ENCODE results near the gene EXOC4. TPM values are rescaled to one million over a fixed set of nuclear protein-coding genes. Genes with fewer than 3 reads are reported as not detected.

The EXOC4 gene
- total and polyA plus RNA-seq, 7 experiments from 2014 or later, result 44.1 to 106 (median 74.2) TPM

GRCh38 chr7:134081695-134082094 lies 828.8 kb downstream of the EXOC4 start:
- H3K27me3 ChIP-seq (ENCODE audit: control insufficient read depth in 2 of 2, insufficient read depth in 2 of 2, low read length in 2 of 2), result no peaks in the 10 kb centered on the region
- no peaks in the 10 kb centered on the region for H3K9me3 ChIP-seq (ENCODE audit: control insufficient read depth in 2 of 3, low read length in 3 of 3)
- Mint-ChIP-seq H3K9me3 (peaks cover 0 to 20% (median 4%) of the 10 kb centered on the region in 11 donors), H3K27me3 (no peaks in the 10 kb centered on the region), H3K36me3 (peaks cover 0 to 12% (median 3%) of the 10 kb centered on the region in 5 donors), H3K27ac (no peak overlapping the region), H3K4me1 (peaks cover 0 to 3% (median 0%) of the 10 kb centered on the region in 7 donors), H3K4me3 (no peak overlapping the region)
- DNase-seq (no peak), ATAC-seq (no peak)
- intact Hi-C loops (cut with micrococcal nuclease), result loop anchor here in 1 of 2 donors (5.0 kb wide), 1 partner anchor 1714 kb away; no protein-coding TSS in a partner anchor
- POLR2A ChIA-PET, result no interaction called here
- H3K4me3 ChIP-seq (ENCODE audit: low read length), result no peak overlapping the region
- CTCF ChIA-PET, result no interaction called here
- no peak overlapping the region for H3K27ac ChIP-seq (ENCODE audit: low read depth, low read length)
- H3K4me1 ChIP-seq (ENCODE audit: control insufficient read depth in 2 of 2, insufficient read depth in 2 of 2, low read length in 2 of 2), result no peaks in the 10 kb centered on the region
- no peaks in the 10 kb centered on the region for H3K36me3 ChIP-seq (ENCODE audit: control insufficient read depth in 2 of 3, insufficient read depth in 3 of 3, low read length in 3 of 3)

- H3K27ac Mint-ChIP-seq, result no peak overlapping the region
- H3K27me3 Mint-ChIP-seq, result peaks cover 0 to under 1% (median 0%) of the 10 kb centered on the region in 5 donors
- Histone ChIP-seq H3K27ac (ENCODE audit: low read depth, low read length) (no peak overlapping the region), H3K36me3 (ENCODE audit: control insufficient read depth in 2 of 3, insufficient read depth in 3 of 3, low read length in 3 of 3) (no peaks in the 10 kb centered on the region), H3K4me3 (ENCODE audit: low read length) (no peak overlapping the region), H3K27me3 (ENCODE audit: control insufficient read depth in 2 of 2, insufficient read depth in 2 of 2, low read length in 2 of 2) (no peaks in the 10 kb centered on the region), H3K9me3 (ENCODE audit: control insufficient read depth in 2 of 3, low read length in 3 of 3) (peaks cover 0 to 12% (median 0%) of the 10 kb centered on the region in 3 experiments), H3K4me1 (ENCODE audit: control insufficient read depth in 2 of 2, insufficient read depth in 2 of 2, low read length in 2 of 2) (no peaks in the 10 kb centered on the region)
- H3K4me1 Mint-ChIP-seq, result peaks cover 0 to 3% (median 0%) of the 10 kb centered on the region in 7 donors
- H3K9me3 Mint-ChIP-seq, result peaks cover 7 to 39% (median 15%) of the 10 kb centered on the region in 11 donors
- H3K36me3 Mint-ChIP-seq, result peaks cover 0 to 9% (median 5%) of the 10 kb centered on the region in 5 donors
- H3K4me3 Mint-ChIP-seq, result no peak overlapping the region
- ChIA-PET POLR2A (no interaction called here), CTCF (no interaction called here)
- intact Hi-C loops (cut with micrococcal nuclease), result loop anchor here in 1 of 2 donors (5.0 kb wide), 1 partner anchor 1717 kb away; no protein-coding TSS in a partner anchor
- no peak for DNase-seq
- peak; percentile 12 for ATAC-seq
Observed at GRCh38 chr7:134083766-134084487, 831.0 kb downstream of the EXOC4 start.

GRCh38 chr7:134084488-134085144 lies 831.7 kb downstream of the EXOC4 start:
- intact Hi-C loops (cut with micrococcal nuclease), result loop anchor here in 1 of 2 donors (5.0 kb wide), 1 partner anchor 1717 kb away; no protein-coding TSS in a partner anchor
- POLR2A ChIA-PET, result no interaction called here
- Mint-ChIP-seq H3K27ac (no peak overlapping the region), H3K4me1 (peaks cover 0 to 3% (median 0%) of the 10 kb centered on the region in 7 donors), H3K36me3 (peaks cover 3 to 13% (median 12%) of the 10 kb centered on the region in 5 donors), H3K9me3 (peaks cover 12 to 46% (median 21%) of the 10 kb centered on the region in 11 donors), H3K4me3 (no peak overlapping the region), H3K27me3 (peaks cover 0 to 5% (median 0%) of the 10 kb centered on the region in 5 donors)
- peak; percentile 75 for ATAC-seq
- H3K36me3 ChIP-seq (ENCODE audit: control insufficient read depth in 2 of 3, insufficient read depth in 3 of 3, low read length in 3 of 3), result no peaks in the 10 kb centered on the region
- CTCF ChIA-PET, result no interaction called here
- DNase-seq, result no peak
- H3K4me1 ChIP-seq (ENCODE audit: control insufficient read depth in 2 of 2, insufficient read depth in 2 of 2, low read length in 2 of 2), result no peaks in the 10 kb centered on the region
- H3K9me3 ChIP-seq (ENCODE audit: control insufficient read depth in 2 of 3, low read length in 3 of 3), result peaks cover 0 to 19% (median 4%) of the 10 kb centered on the region in 3 experiments
- H3K27me3 ChIP-seq (ENCODE audit: control insufficient read depth in 2 of 2, insufficient read depth in 2 of 2, low read length in 2 of 2), result no peaks in the 10 kb centered on the region
- no peak overlapping the region for H3K27ac ChIP-seq (ENCODE audit: low read depth, low read length)
- no peak overlapping the region for H3K4me3 ChIP-seq (ENCODE audit: low read length)

DNA sequence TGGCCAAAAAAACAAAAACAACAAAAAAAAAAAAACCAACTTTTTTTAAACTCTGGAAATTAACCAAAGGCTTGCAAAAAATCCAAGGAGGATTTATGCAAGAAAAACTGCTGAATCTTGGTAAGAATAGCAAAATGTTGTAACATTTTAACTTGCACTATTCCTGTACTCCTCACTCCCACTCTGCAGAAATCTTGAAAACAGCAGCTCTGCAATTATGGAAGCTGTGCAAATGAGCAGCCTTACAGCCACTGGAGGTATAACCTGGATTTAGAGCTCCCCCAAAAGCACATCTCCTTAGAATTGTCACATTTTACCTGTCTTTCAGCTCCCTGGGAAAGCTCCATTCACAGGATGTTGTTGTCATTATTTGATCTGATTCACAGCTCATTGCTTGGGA lies 832.4 kb downstream of the EXOC4 start:
- Mint-ChIP-seq H3K36me3 (peaks cover 3 to 19% (median 13%) of the 10 kb centered on the region in 5 donors), H3K4me1 (peaks cover 0 to 1% (median 0%) of the 10 kb centered on the region in 7 donors), H3K4me3 (no peak overlapping the region), H3K27me3 (peaks cover 0 to 7% (median 0%) of the 10 kb centered on the region in 5 donors), H3K9me3 (peaks cover 16 to 53% (median 26%) of the 10 kb centered on the region in 11 donors), H3K27ac (no peak overlapping the region)
- no peak overlapping the region for H3K4me3 ChIP-seq (ENCODE audit: low read length)
- no peak overlapping the region for H3K27ac ChIP-seq (ENCODE audit: low read depth, low read length)
- ChIA-PET POLR2A (no interaction called here), CTCF (no interaction called here)
- H3K36me3 ChIP-seq (ENCODE audit: control insufficient read depth in 2 of 3, insufficient read depth in 3 of 3, low read length in 3 of 3), result no peaks in the 10 kb centered on the region
- H3K9me3 ChIP-seq (ENCODE audit: control insufficient read depth in 2 of 3, low read length in 3 of 3), result peaks cover 0 to 19% (median 4%) of the 10 kb centered on the region in 3 experiments
- no peaks in the 10 kb centered on the region for H3K27me3 ChIP-seq (ENCODE audit: control insufficient read depth in 2 of 2, insufficient read depth in 2 of 2, low read length in 2 of 2)
- ATAC-seq (no peak), DNase-seq (no peak)
- intact Hi-C loops (cut with micrococcal nuclease), result no loop called here
- H3K4me1 ChIP-seq (ENCODE audit: control insufficient read depth in 2 of 2, insufficient read depth in 2 of 2, low read length in 2 of 2), result no peaks in the 10 kb centered on the region

DNA sequence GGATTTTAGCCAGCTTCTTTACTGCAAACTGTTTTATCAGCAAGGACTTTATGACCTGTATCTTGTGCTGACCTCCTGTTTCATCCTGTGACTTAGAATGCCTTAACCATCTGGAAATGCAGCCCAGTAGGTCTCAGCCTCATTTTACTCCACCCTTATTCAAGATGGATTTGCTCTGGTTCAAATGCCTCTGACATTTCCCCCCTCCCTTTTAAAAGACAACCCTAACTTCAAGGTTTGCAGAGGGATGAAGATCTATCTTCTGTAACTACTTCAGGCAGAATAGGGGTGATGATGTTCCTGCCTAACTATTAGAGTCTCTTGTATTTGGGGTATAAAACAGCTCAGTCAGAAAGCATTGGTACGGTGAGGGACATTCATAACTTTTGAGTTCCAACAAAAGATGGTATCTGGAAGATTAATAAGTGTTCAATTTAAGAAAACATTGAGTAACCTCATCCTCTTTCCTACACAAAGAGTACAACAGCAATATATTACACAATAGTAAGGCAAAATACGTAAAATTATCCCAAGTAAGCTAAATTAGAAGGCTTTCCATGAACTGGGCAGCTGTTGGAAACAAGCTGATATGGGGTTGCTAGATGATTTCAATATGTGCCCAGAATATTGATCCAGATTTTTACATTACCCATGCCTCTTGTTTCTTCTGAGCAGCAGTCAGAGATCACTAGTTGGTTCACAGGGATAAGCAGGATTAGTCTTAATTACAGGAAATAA lies 834.3 kb downstream of the EXOC4 start:
- peaks cover 17 to 65% (median 33%) of the 10 kb centered on the region in 11 donors for H3K9me3 Mint-ChIP-seq
- no peaks in the 10 kb centered on the region for H3K4me1 ChIP-seq (ENCODE audit: control insufficient read depth in 2 of 2, insufficient read depth in 2 of 2, low read length in 2 of 2)
- H3K4me1 Mint-ChIP-seq, result no peaks in the 10 kb centered on the region

GRCh38 chr7:134088199-134088598 lies 835.3 kb downstream of the EXOC4 start:
- POLR2A ChIA-PET, result no interaction called here
- H3K36me3 ChIP-seq (ENCODE audit: control insufficient read depth in 2 of 3, insufficient read depth in 3 of 3, low read length in 3 of 3), result no peaks in the 10 kb centered on the region
- H3K9me3 ChIP-seq (ENCODE audit: control insufficient read depth in 2 of 3, low read length in 3 of 3), result peaks cover 0 to 19% (median 7%) of the 10 kb centered on the region in 3 experiments
- Mint-ChIP-seq H3K4me1 (no peaks in the 10 kb centered on the region), H3K9me3 (peaks cover 18 to 76% (median 37%) of the 10 kb centered on the region in 11 donors), H3K27me3 (peaks cover 0 to 10% (median 0%) of the 10 kb centered on the region in 5 donors), H3K27ac (no peak overlapping the region), H3K4me3 (no peak overlapping the region), H3K36me3 (peaks cover 3 to 24% (median 13%) of the 10 kb centered on the region in 5 donors)
- H3K27me3 ChIP-seq (ENCODE audit: control insufficient read depth in 2 of 2, insufficient read depth in 2 of 2, low read length in 2 of 2), result no peaks in the 10 kb centered on the region
- no peak overlapping the region for H3K27ac ChIP-seq (ENCODE audit: low read depth, low read length)
- no peak for ATAC-seq
- no peak for DNase-seq
- H3K4me3 ChIP-seq (ENCODE audit: low read length), result no peak overlapping the region
- CTCF ChIA-PET, result no interaction called here
- intact Hi-C loops (cut with micrococcal nuclease), result no loop called here
- no peaks in the 10 kb centered on the region for H3K4me1 ChIP-seq (ENCODE audit: control insufficient read depth in 2 of 2, insufficient read depth in 2 of 2, low read length in 2 of 2)

More for the DNA sequence above, 834.3 kb downstream of the EXOC4 start:
- H3K4me3 Mint-ChIP-seq, result no peak overlapping the region
- DNase-seq, result no peak
- H3K27ac Mint-ChIP-seq, result no peak overlapping the region
- H3K36me3 Mint-ChIP-seq, result peaks cover 3 to 24% (median 13%) of the 10 kb centered on the region in 5 donors
- H3K27me3 Mint-ChIP-seq, result peaks cover 0 to 10% (median 0%) of the 10 kb centered on the region in 5 donors
- Histone ChIP-seq H3K27me3 (ENCODE audit: control insufficient read depth in 2 of 2, insufficient read depth in 2 of 2, low read length in 2 of 2) (no peaks in the 10 kb centered on the region), H3K9me3 (ENCODE audit: control insufficient read depth in 2 of 3, low read length in 3 of 3) (peaks cover 0 to 19% (median 7%) of the 10 kb centered on the region in 3 experiments), H3K4me3 (ENCODE audit: low read length) (no peak overlapping the region), H3K27ac (ENCODE audit: low read depth, low read length) (no peak overlapping the region), H3K36me3 (ENCODE audit: control insufficient read depth in 2 of 3, insufficient read depth in 3 of 3, low read length in 3 of 3) (no peaks in the 10 kb centered on the region)
- intact Hi-C loops (cut with micrococcal nuclease), result no loop called here
- POLR2A ChIA-PET, result no interaction called here
- CTCF ChIA-PET, result no interaction called here
- no peak for ATAC-seq

Measured in naive thymus-derived CD4-positive, alpha-beta T cell (primary cell).